ENCODE measurements around the gene TMEM31. TPM values are rescaled to one million over a fixed set of nuclear protein-coding genes. Genes with fewer than 3 reads are reported as not detected.

Gene TMEM31
- total and polyA plus RNA-seq, 9 of the 15 experiments (the other 6 are each of a cell fraction or from before 2014, with no cell fraction given): 0.18 TPM; not detected in 8

DNA sequence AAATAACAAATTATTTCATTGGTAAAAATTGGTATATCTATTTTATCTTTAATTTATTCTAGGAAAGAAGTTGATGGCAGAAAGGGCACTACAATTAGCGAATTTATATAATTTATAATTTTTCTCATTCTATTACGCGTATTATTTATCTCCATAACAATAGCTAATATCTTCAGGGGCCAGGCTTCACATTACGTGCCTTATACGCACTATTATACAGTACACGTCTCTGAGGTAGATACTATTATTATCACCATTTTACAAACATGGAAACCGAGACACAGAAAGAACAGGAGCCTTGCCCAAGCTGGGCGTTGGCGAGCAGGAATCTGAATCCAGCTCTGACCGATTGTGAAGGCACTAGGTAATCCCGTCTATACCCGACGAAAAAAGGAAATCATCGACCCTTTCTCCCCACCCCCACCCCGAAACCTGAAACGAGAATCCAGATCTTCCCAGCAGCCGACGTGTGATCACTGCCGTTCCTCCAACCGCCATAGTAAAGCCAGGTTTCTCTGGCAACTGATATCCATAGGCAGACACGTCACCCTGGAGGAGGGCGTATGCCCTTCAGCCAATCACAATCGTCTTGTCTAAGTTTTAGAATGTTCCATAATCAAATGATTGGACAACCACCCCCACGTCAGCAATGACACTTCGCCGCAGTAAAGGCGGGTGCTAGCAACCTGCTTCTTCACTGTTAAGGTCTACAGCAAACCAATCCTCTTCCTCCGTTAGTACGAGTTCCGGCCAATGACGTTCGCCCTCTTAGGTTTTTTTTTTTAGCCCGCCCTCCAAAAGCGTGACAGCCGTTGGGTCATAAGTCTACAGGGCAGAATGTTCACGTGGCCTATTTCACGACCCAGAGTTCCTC, 24.3 kb upstream of the TMEM31 start, which contains the start of gene MORF4L2 (continued):
- TF ChIP-seq, protein P1, sequence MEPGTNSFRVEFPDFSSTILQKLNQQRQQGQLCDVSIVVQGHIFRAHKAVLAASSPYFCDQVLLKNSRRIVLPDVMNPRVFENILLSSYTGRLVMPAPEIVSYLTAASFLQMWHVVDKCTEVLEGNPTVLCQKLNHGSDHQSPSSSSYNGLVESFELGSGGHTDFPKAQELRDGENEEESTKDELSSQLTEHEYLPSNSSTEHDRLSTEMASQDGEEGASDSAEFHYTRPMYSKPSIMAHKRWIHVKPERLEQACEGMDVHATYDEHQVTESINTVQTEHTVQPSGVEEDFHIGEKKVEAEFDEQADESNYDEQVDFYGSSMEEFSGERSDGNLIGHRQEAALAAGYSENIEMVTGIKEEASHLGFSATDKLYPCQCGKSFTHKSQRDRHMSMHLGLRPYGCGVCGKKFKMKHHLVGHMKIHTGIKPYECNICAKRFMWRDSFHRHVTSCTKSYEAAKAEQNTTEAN (CRISPR knock-in tag; IDR thresholded peaks at IDR 0.05): no peak
- TF ChIP-seq, protein P2, sequence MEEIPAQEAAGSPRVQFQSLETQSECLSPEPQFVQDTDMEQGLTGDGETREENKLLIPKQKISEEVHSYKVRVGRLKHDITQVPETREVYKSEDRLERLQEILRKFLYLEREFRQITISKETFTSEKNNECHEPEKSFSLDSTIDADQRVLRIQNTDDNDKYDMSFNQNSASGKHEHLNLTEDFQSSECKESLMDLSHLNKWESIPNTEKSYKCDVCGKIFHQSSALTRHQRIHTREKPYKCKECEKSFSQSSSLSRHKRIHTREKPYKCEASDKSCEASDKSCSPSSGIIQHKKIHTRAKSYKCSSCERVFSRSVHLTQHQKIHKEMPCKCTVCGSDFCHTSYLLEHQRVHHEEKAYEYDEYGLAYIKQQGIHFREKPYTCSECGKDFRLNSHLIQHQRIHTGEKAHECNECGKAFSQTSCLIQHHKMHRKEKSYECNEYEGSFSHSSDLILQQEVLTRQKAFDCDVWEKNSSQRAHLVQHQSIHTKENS (CRISPR knock-in tag; IDR thresholded peaks at IDR 0.05): no peak
- TF ChIP-seq KDM5B (IDR thresholded peaks at IDR 0.05; ENCODE audit: insufficient replicate concordance, low read depth, low read length) (peak; percentile 80), BCL6 (CRISPR knock-in tag; IDR thresholded peaks at IDR 0.05) (no peak), HDAC3 (IDR thresholded peaks at IDR 0.05; ENCODE audit: borderline replicate concordance, partially characterized antibody) (no peak), MCM2 (IDR thresholded peaks at IDR 0.05; ENCODE audit: low read depth) (no peak), MAZ (CRISPR knock-in tag; conservative IDR thresholded peaks at IDR 0.05 in 1 of 2, IDR thresholded peaks at IDR 0.05 in 1 of 2) (no peak), NEUROD1 (IDR thresholded peaks at IDR 0.05; ENCODE audit: borderline replicate concordance, low read depth, low read length, partially characterized antibody) (peak; percentile 92), MTA2 (IDR thresholded peaks at IDR 0.05; ENCODE audit: low read depth) (no peak), ASH1L (IDR thresholded peaks at IDR 0.05; ENCODE audit: borderline replicate concordance, low read depth, partially characterized antibody) (peak; percentile 87), NCOA1 (IDR thresholded peaks at IDR 0.05; ENCODE audit: low read depth) (no peak; the same call in 1 of the 2 replicates), ZNF140 (CRISPR knock-in tag; IDR thresholded peaks at IDR 0.05) (no peak), GTF2B (IDR thresholded peaks at IDR 0.05; ENCODE audit: extremely low read depth, insufficient read length) (peak; percentile 37), MAFF (IDR thresholded peaks at IDR 0.05; ENCODE audit: low read length) (no peak), DACH1 (IDR thresholded peaks at IDR 0.05; ENCODE audit: partially characterized antibody) (no peak), BRCA1 (IDR thresholded peaks at IDR 0.05) (no peak), BRCA1 (CRISPR knock-in tag; IDR thresholded peaks at IDR 0.05) (no peak), GMEB1 (CRISPR knock-in tag; IDR thresholded peaks at IDR 0.05) (no peak), ZNF778 (CRISPR knock-in tag; IDR thresholded peaks at IDR 0.05) (no peak), RBM25 (IDR thresholded peaks at IDR 0.05; ENCODE audit: low read depth, low read length, severe bottlenecking) (peak; percentile 77), EP300 (IDR thresholded peaks at IDR 0.05; ENCODE audit: low read length) (peak; percentile 31; the same call in 1 of the 2 replicates), NFIC (IDR thresholded peaks at IDR 0.05) (no peak)
- TF ChIP-seq, protein P3, sequence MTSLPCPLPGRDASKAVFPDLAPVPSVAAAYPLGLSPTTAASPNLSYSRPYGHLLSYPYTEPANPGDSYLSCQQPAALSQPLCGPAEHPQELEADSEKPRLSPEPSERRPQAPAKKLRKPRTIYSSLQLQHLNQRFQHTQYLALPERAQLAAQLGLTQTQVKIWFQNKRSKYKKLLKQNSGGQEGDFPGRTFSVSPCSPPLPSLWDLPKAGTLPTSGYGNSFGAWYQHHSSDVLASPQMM (CRISPR knock-in tag; IDR thresholded peaks at IDR 0.05): no peak

Data from K562 (cell line).